ENCODE data around the gene MAP2K5.
"Not testable (repeated sequence)": the region's sequence is repeated elsewhere in the genome, so short reads cannot be mapped to it uniquely, and the experiment has no call there.

MAP2K5 gene

DNA sequence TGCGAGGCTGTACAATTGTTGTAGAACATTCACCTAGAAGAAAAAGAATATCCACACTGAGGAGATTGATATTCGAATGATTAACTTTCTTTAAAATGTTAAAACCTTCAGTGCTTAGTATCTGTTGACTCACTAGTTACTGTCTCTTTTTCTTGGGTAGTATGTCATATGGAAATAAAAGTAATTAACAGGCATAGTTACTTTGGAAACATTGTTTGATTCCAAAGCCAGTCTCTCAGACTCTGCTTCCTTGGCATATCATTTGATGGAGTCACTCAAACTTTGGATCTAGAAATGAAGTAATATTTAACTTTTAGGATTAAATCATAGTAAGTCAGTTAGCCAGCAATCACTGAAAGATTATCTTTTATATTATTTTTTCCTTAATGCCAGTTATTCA is 63.4 kb downstream of the MAP2K5 start:
- DNase-seq = no peak

DNA sequence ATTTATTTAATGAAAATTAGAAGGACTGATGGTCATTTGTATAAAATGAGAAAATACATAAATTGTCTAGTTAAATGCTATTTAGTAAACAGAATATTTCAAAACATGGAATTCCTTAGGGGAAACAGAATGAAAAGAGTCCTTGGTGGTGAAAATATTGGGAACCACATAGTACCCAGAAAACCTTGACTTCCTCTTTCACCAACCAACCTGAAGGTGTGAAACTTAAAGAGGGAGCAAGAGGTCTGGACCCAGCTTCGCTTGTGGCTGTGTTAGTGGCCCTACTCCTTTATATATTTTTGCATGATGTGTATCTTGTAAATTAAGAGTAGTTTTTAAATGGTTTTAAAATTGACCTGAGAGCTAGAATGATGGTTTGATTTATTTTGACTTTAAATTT is 64.2 kb downstream of the MAP2K5 start:
- DNase-seq = no peak

DNA sequence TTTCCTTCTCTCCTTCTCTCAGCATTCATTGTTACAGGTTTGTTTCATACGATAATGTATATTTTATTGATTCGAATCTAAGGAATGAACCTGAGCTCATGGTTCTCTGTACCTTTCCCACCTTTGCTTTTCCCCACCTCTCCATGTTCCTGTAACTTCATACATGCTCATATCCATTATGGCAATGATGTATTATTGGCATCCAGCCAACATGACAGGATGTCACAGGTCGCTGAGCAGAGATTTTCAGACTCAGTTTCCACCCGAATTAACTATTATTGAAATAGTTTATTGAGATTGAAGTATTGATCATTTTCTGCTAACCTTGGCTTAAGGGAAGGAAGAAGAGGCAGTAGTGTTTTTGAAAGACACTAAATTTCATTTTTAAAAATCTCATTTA is 64.8 kb downstream of the MAP2K5 start:
- DNase-seq = no peak

DNA sequence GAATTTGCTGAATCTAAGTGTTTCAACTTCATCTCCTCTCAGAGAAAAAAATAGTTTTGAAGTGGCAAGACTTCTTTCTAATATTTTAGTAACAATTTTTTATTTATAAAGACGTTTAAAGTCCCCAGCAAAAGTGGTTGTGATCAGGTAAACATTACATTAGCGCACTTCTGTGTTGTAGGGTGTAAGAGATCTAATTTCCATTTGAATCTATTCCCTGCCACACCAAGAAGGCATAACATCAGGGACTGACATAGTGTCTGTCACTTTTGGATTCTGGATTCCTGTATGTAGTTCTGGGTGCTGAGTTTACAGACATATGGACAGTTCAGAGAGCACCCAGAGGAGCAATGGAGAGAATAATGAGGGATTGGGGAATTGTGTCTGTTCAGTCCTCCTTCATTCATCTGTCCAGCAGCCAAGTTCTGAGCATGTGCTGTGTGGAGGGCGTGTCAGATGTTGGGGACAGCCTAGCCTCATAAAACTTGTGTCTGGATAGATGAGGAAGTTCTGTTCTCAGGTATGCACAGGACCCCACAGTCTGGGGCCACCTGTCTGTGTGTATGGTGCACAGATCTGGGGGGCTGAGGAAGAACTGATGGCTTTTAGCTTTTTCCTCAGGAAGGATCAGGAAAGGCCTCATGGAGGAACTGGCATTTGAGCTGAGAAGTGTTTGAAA is 65.6 kb downstream of the MAP2K5 start:
- DNase-seq = no peak

DNA sequence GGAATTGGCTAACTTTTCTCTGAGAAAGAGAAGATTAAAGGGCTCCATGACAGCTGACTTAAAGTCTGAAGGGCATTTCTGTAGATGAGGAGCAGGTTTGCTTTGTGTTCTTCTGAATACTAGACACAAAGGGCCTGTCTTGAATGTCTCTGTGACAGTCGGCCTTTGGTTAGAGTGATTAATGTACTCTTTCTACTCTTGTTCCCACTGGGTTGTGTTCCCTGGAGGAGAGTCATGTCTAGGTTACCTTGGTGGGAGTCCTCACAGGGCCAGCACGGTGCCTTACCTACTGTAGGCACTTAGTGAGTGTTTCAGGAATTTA is 66.1 kb downstream of the MAP2K5 start:
- DNase-seq = no peak

DNA sequence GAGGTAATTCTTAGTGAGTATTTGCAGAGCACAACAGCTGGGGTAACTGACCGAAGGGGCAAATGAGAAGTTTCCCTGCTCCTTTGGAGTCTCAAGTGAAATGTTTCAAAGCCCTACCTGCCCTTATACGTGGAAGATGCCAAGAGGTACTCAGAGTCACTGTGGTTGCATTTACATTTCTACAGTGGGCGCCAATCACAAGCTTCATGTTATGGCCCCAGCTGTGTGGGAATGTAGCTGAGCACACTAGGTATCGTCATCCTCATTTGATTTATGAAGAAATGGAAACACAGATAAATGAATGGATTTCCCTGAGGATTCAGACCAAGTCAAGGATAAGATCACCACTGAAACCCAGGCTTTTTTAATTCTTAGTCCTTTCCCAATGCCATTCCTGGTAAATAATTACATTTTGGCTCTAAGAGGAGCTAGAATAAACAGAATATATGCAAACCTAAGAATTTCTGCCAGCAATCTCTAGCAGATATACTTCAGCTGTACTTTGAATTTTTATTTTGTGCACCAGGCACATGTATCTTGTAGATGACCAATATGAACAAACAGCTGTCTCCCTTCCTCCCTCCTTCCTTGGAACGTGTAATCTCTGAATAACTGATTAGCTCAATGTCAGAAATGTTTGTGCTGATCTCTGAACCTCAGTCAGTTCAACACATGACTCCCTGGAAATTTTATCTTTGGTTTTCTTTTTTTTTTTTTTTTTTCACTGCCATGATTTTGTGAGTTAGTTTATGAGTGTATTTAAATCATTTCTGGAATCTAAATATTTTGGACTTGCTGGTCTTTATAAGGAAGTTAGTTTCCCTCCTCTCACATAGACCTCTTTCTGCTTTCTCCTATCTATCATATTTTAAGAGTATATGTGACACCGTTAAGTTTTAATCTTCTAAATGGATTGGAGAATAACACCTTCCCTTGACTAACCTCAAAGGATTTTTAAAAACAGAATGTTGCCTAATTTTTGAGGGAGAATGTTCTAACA is 69.2 kb downstream of the MAP2K5 start:
- DNase-seq = no peak

DNA sequence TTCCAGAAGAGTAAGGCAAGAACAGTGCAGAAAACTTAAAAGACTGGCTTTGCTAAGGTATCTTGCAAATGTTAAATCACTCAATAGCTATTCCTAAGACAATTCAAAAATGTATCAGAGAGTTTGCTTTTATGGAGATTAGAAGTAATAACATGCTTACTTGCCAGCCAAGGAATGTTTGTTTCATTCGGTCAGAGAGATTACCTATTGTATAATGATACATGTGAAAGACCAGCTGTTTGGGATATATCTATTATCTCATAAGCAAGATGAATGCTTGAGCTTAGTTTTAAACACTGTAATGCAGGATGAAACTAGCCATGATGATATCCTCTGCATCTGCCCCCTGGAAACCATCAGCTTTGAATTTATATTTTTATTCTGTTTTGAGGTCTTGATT is 70.7 kb downstream of the MAP2K5 start:
- DNase-seq = no peak

DNA sequence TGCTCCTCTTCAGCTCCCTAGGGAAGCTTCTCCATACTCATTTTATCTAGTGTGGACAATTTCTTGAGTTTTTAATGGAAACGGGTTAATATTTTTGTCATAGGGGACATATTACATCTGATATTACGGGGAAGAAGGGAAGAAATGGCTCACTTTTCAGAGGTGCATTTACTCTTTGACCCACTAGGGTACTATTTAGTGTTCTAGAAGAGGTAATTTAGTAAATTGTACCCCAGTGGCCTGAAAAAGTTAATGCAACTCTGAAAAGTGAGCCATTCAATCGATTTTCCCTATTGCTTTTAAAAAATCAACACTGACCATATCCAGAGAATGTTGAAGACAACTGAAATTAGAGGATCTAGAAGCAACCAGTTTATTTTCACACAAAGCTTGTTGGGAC is 71.2 kb downstream of the MAP2K5 start:
- no peak for DNase-seq

DNA sequence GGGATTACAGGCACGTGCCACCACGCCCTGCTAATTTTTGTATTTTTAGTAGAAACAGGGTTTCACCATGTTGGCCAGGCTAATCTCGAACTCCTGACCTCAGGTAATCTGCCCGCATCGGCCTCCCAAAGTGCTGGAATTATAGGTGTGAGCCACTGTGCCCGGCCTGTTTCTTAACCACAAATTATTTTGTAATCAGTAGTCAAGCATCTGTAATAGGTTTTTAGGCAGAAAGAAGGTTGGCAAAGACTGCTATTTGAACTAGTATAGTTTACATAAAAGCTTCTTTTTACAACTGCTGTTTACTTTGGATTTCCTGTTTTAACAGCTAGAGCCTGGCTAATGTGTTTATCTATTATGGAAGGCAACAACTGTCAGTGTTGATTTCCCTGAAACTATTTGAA is 72.6 kb downstream of the MAP2K5 start:
- not testable (repeated sequence) for DNase-seq

DNA sequence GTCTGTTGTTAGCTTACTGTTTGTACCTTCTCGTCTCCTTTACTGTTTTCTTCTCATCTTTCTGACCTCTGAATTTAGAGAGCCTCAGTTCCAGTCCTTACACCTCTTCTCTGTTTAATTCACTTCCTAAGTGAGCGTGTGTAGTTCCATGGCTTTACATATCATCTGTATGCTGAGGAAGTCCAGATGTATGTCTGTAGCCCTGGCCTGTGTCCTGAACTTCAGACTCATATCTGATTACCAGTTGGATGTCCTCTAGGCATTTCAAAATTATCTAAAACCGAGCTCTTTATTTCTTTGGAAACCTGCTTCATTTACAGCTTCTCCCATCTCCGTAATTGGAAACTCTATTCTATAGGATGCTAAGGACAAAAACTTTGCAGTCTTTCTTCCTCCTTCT is 75.8 kb downstream of the MAP2K5 start:
- no peak for DNase-seq

DNA sequence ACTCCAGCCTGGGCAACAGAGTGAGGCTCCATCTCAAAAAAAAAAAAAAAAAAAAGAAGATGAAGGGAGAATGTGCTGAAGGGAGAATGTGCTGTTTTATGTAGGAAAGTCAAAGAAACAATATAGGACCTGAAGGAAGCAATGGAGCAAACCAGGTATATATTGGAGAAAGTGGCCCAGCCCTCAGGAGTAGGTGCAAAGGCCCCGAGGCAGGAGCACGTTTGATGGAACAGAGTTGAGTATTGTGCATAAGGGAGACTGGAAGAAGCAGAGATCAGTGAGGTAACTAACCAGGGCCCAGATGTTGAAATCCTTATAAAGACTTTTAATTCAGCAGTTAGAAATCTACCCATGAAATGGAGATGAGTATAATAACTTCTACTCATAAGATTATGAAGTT is 79.6 kb downstream of the MAP2K5 start:
- no peak for DNase-seq

DNA sequence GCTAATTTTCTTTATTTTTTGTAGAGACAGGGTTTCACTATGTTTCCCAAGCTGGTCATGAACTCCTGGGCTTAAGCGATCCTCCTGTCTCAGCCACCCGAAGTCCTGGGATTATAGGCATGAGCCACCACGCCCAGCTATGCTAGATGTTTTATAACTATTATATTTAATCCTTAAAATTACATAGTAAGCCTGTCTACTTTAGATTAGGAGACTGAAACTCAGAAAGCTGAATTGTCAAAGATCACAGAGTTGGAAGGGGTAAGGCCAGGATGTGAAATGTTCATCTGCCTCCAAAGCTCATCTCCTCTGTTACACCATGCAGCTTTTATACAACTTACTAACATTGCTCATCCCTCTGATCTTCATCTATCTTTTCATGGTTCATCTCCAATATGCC is 89.8 kb downstream of the MAP2K5 start:
- no peak for DNase-seq

DNA sequence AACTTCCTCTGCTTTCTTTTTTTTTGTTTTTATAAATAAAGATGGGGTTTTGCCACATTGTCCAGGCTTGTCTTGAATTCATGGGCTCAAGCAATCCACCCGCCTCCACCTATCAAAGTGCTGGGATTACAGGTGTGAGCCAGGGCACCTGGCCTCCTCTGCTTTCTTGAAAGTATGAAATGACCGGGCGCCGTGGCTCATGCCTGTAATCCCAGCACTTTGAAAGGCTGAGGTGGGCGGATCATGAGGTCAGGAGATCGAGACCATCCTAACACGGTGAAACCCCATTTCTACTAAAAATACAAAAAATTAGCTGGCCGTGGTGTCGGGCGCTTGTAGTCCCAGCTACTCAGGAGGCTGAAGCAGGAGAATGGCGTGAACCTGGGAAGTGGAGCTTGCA is 93.4 kb downstream of the MAP2K5 start:
- DNase-seq = not testable (repeated sequence)

DNA sequence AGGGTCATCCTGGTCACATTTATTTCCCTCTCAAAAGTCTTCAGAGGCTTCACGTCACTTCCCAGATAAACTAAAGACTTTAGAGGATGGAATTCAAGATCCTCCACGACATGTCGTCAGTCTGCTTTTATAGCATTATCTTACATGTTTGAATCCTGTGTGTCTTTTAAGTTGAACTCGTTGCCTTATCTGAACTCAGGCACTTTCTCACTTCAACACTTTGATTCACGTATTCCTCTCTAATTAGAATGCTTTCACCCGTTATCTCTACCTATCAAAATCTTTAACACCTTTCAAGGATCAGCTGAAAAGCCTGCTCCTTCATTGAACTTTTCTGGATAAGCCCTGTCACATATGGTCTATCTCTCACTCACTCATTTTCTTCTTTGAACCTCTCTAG is 97.1 kb downstream of the MAP2K5 start:
- DNase-seq = no peak

DNA sequence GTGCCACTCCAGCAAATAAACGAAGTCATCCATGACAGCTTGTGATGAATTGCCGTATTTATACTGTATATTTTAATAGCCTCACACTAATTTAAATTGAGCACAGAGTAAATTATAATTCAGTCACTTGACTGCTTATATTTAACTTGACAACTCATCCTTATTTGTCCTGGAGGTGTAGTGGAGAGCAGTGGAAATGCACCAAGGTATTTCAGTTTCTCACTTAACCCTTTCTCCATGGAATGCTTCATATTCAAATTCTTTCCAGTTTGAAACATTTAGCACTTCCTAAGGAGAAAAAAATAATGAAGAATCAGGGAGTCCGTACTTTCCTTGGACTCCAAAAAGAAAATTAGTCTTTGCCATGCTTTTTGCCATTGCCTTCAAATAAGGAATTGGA is 99.0 kb downstream of the MAP2K5 start:
- no peak for DNase-seq

DNA sequence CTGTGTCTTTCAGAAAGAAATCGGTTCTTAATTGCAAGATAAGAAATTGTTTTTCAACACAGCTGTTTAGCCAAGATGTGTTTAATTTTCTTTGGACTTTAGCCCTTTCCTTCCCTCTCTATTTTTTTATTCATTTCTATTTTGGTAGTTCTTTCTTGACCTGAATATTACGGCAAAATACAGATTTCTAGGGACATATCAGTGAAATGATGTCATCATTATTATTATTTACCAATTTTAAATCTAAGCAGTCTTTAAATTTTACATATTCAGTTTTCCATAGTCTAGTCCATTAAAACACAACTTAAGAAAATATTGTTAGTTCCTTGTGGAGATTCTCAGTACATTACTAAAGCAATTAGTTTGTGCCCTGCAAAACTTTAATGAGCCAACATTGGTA is 104.3 kb downstream of the MAP2K5 start:
- no peak for DNase-seq

DNA sequence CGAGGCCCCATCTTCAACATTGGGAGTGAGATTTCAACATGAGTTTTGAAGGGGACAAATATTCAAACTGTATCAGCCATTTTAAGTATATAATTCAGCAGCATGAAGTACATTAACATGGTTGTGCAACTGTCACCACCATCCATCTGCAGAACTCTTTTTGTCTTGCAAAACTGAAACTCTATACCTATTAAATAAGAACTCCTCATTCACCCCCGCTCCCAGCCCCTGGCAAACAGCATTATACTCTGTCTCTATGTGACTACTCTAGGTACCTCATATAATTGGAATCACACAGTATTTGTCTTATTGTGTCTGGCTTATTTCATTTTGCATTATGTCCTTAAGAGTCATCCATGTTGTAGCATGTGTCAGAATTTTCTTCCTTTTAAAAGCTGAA is 110.1 kb downstream of the MAP2K5 start:
- DNase-seq = no peak

DNA sequence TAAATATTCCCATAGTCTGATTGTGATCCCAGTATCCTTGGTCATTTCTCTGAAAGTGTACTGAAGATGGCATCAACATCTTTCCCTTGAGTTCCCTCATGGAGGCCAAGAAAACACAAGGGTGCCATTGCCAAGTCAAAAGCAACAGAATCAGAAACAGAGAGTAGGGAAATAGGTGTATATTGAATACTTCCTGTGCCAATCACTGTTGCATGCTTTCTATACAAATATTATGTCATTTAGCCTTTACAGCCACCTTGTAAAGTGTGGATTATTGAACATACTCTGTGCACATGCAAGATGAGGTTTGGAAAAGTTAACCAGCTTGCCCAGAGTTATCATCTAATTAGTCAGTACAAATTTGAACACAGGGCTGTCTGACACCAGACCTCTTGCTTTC is 117.9 kb downstream of the MAP2K5 start:
- no peak for DNase-seq

DNA sequence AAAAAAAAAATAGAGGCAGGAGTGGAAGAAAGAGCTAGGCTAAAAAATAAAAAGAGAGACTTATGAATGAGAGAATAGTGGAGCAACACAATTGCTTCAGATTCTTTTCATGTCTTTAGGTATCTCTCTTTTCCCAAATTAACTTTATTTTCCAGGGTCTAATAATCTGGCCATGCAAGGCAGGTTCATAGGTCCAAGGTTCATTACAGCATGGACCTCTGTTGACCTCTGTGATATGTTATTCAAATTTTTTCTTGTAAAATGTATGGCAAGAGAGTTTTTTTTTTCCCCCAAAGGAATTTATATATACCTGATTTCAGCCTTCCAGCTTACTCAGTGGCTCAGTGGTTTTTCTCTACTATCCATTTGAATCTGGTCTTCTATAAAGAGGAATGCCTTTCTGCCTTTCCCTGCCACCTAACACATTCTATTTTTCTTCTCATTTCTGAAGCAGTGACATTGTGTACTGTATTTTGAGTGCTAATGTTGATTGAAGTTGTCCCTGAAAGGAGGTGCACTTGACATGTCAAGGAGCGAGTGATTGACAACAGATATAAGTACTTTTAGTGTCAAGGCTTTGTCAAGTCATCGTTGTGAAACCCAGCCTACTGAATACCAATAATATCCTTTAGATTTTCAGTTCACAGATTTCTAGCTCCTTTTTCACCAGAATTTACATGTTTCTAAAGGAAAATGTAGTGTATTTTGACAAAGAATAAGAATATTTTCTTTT is 118.5 kb downstream of the MAP2K5 start:
- DNase-seq = no peak

DNA sequence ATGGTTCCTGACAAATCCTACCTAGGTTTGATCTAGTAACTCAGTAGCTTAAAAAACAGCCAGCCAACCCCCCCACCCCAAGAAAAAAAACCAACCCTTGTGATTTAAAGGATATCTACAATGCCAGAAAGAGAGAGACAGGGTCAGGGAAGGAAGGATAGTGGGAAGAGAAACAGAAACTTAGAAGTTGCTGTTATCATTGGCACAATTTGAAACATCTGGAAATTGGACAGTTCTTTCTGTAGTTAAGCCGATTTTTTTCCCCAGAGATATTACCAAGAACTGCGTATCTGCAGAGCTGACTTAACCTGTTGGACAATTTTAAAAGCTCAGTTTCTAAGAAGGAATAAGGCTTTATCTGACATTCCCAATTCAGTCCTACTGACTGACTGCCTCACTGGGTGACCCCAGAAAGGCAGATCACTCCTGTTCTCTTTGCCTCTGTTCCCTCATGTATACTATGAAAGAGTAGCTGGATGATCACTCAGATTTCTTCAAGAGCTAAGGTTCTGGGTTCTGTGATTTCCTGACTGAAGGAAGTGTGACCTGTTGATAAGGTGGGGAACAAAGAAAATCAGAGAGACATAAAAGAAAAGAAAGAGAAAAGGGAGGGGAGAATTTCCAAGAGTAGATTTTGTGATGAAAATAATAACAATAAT is 128.3 kb downstream of the MAP2K5 start:
- DNase-seq = no peak

DNA sequence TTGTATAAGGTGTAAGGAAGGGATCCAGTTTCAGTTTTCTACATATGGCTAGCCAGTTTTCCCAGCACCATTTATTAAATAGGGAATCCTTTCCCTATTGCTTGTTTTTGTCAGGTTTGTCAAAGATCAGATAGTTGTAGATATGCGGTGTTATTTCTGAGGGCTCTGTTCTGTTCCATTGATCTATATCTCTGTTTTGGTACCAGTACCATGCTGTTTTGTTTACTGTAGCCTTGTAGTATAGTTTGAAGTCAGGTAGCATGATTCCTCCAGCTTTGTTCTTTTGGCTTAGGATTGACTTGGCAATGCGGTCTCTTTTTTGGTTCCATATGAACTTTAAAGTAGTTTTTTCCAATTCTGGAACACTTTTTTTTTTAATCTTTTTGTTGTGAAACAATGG is 130.3 kb downstream of the MAP2K5 start:
- DNase-seq = not testable (repeated sequence)

DNA sequence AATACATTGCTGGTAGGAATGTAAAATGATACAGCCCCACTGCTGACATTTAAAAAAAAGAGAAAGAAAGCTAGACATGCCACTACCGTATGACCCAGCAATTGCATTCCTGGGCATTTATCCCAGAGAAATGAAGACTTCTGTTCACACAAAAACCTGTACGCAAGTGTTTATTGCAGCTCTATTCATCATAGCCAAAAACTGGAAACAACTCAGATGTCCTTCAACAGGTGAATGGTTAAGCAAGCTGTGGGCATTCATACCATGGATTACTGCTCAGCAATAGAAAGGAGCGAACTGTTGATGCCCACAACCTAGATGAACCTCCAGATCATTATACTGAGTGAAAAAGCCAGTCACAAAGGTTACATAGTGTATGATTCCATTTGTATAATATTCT is 132.5 kb downstream of the MAP2K5 start:
- DNase-seq = no peak

DNA sequence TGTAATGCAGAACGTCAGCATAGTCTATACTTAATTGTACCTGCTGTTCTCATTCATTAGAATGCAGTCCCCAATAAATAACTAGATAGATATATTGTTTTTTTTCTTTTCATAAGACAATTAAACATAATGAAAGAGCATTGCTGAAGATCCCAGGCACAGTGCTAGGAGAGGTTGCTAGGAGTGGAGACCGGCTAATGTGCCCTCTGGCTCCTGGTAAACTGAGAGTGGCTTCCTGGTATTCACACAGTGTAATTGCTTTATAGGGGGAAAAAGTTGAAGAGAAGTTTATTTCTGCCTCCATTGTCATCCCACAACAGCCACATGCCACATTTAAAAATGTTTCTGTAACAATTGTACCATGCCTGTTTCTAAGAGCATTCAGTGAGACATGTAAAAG is 135.6 kb downstream of the MAP2K5 start:
- no peak for DNase-seq
